ENCODE measurements around the gene RPRD1B. TPM values are rescaled to one million over a fixed set of nuclear protein-coding genes. Genes with fewer than 3 reads are reported as not detected.
A peak's percentile ranks its signal among the peaks of the same experiment; 100 is the strongest.

RPRD1B gene
- total and polyA plus RNA-seq, 2 of the 8 experiments (the other 6 are each of a cell fraction or from before 2014, with no cell fraction given), result 10.3 to 20.9 TPM

GRCh38 chr20:38133680-38134426 is 100.3 kb downstream of the RPRD1B start:
- ChIA-PET CTCF (ENCODE audit: partially characterized antibody) (interaction anchor here (2.2 to 3.5 kb wide), 2 partner anchors 21 to 88 kb away, joined by 6 to 14 read pairs; no protein-coding TSS in a partner anchor), POLR2A (ENCODE audit: partially characterized antibody) (no interaction called here)
- WGBS, 2 experiments (ENCODE audit: extremely low coverage in 1 of 2, insufficient coverage in 1 of 2, insufficient read length in 1 of 2, insufficient replicate concordance in 2 of 2, low coverage in 1 of 2, low lambda C conversion rate in 2 of 2, missing lambda C conversion rate in 1 of 2), result 92% methylated on average over 10 of the region's 10 CpGs; no CpG with 5 or more reads in 1 of the 2 experiments
- H3K56ac ChIP-seq (replicated peaks; ENCODE audit: insufficient read length, low read depth, low read length), result no peak overlapping the region
- H3K9me3 ChIP-seq (ENCODE audit: insufficient read depth in 2 of 2, low read depth in 1 of 2, low read length in 1 of 2), result no peaks in the 10 kb centered on the region
- H3K18ac ChIP-seq (ENCODE audit: extremely low read depth, low read length), result no peak overlapping the region
- no peak overlapping the region for H2BK120ac ChIP-seq (replicated peaks; ENCODE audit: low read depth, low read length)
- H3K79me1 ChIP-seq (ENCODE audit: low read depth, low read length), result no peaks in the 10 kb centered on the region
- H3K23ac ChIP-seq (ENCODE audit: insufficient read length), result no peak overlapping the region
- H2AFZ ChIP-seq (ENCODE audit: low read length), result no peak overlapping the region
- no peak overlapping the region for H2BK15ac ChIP-seq (ENCODE audit: low read length)
- H4K20me1 ChIP-seq (replicated peaks in 1 of 2; ENCODE audit: control insufficient read depth in 1 of 2, insufficient read depth in 2 of 2, low read length in 2 of 2), result no peaks in the 10 kb centered on the region
- peaks cover 1% of the 10 kb centered on the region; the same call in 1 of the 2 replicates for H3K23me2 ChIP-seq (ENCODE audit: low read depth, low read length)
- H3K4ac ChIP-seq (replicated peaks; ENCODE audit: insufficient read length, low read depth, low read length), result no peak overlapping the region
- H3K79me2 ChIP-seq (ENCODE audit: control insufficient read depth in 1 of 2, insufficient read depth in 2 of 2, low read length in 2 of 2), result no peaks in the 10 kb centered on the region
- H2BK5ac ChIP-seq (ENCODE audit: low read depth, low read length), result no peak overlapping the region
- no peak overlapping the region for H4K5ac ChIP-seq (ENCODE audit: insufficient read length, low read depth, low read length)
- H2BK12ac ChIP-seq (ENCODE audit: low read depth, low read length), result 0 out of 2 replicates have a peak overlapping the region, but pooled peaks have one; percentile 68
- H3K27me3 ChIP-seq (replicated peaks in 1 of 4; ENCODE audit: control insufficient read depth in 3 of 4, extremely low read depth in 1 of 4, insufficient read depth in 3 of 4, low read length in 3 of 4), result no peaks in the 10 kb centered on the region
- no peak overlapping the region for H4K8ac ChIP-seq (ENCODE audit: extremely low read depth, insufficient read depth, low read length)
- H3K4me3 ChIP-seq (ENCODE audit: extremely low read depth in 1 of 4, insufficient read depth in 2 of 4, low read depth in 3 of 4, low read length in 4 of 4), result no peak overlapping the region
- FAIRE-seq (no peak), DNase-seq (ENCODE audit: low read depth in 1 of 2, low spot score in 2 of 2) (no peak)
- H3K4me1 ChIP-seq (replicated peaks in 1 of 4; ENCODE audit: control insufficient read depth in 3 of 4, insufficient read depth in 4 of 4, low read length in 3 of 4), result peaks cover 0 to 4% (median 0%) of the 10 kb centered on the region in 4 experiments; a peak in 1 of 7 replicates
- H3K36me3 ChIP-seq (ENCODE audit: control insufficient read depth in 2 of 4, insufficient read depth in 4 of 4, low read length in 3 of 4), result no peaks in the 10 kb centered on the region
- H4K91ac ChIP-seq (replicated peaks; ENCODE audit: insufficient read length, low read length), result no peak overlapping the region
- no peak for TF ChIP-seq CEBPB (IDR thresholded peaks at IDR 0.05; ENCODE audit: low read depth, low read length)
- no peak for TF ChIP-seq SP4 (IDR thresholded peaks at IDR 0.05; ENCODE audit: low read length)
- no peak overlapping the region for H2BK20ac ChIP-seq (ENCODE audit: low read length)
- H2AK5ac ChIP-seq (ENCODE audit: low read depth, low read length), result no peak overlapping the region
- no peak overlapping the region for H3K9ac ChIP-seq (replicated peaks in 1 of 4; ENCODE audit: extremely low read depth in 1 of 4, low read depth in 3 of 4, low read length in 3 of 4)
- H3K4me2 ChIP-seq (ENCODE audit: insufficient read depth in 1 of 2, low read depth in 2 of 2, low read length in 2 of 2), result no peak overlapping the region
- H3K27ac ChIP-seq (ENCODE audit: low read depth, low read length), result no peak overlapping the region
- H3K14ac ChIP-seq (ENCODE audit: insufficient read length), result no peak overlapping the region
